Prostate gland (tissue), 2 donors: ENCODE results near the gene EIF3D.

Experiments
- CTCF ChIP-seq, 4 experiments: fragments of 200-600 bp in 2 of 4; fragments of 450-650 bp in 2 of 4; sonication (generic) in 2 of 4; IDR thresholded peaks; 1 replicate in 3 of 4; 2 replicates in 1 of 4; pipeline ENCODE4 v1.5.1; 2016 to 2019; ENCODE audit warnings: antibody characterized with exemption in 4 of 4, mild to moderate bottlenecking in 2 of 4, moderate library complexity in 2 of 4
- POLR2A ChIP-seq: fragments of 450-650 bp; IDR thresholded peaks from one replicate; pipeline ENCODE4 v1.6.1; 2016; ENCODE audit warnings: antibody characterized with exemption, mild to moderate bottlenecking
- POLR2AphosphoS5 ChIP-seq: sonication (generic); formaldehyde crosslinking; IDR thresholded peaks from one replicate; pipeline ENCODE4 v1.6.1; 2017; ENCODE audit warnings: antibody characterized with exemption

- TF ChIP-seq CTCF (IDR thresholded peaks at IDR 0.05) (no peak), POLR2A (no peak), POLR2AphosphoS5 (no peak)
Measured at GRCh38 chr22:36562261-36562835, 33.4 kb upstream of the EIF3D start.
